DND-41 (cell line): Measurements from ENCODE around the gene CYP27B1.

Source experiments
- CTCF ChIP-seq: IDR thresholded peaks from 2 replicates; pipeline ENCODE4 v1.5.1; 2012; ENCODE audit warnings: borderline replicate concordance, low read length, moderate library complexity, mild to moderate bottlenecking; ENCODE audit not compliant: poor library complexity, severe bottlenecking; ENCODE audit errors: extremely low read depth
- EZH2 ChIP-seq: IDR thresholded peaks from 3 replicates; pipeline ENCODE4 v1.6.1; 2012; ENCODE audit warnings: borderline replicate concordance, low read depth, mild to moderate bottlenecking, moderate library complexity, low read length, inconsistent platforms; ENCODE audit not compliant: severe bottlenecking

- TF ChIP-seq CTCF (no peak), EZH2 (no peak)
Measured at GRCh38 chr12:57769594-57769993, 2.7 kb upstream of the CYP27B1 start.
